Endodermal cell (in vitro differentiated cells): Measurements from ENCODE around the gene RBM12. TPM values are rescaled to one million over a fixed set of nuclear protein-coding genes. Genes with fewer than 3 reads are reported as not detected.

Experiments used
- DNase-seq: peaks from one replicate; pipeline ENCODE4 v3.0.0-alpha.2; 2017
- H3K27ac ChIP-seq: 2 replicates; pipeline ENCODE4 v1.5.1; 2013; ENCODE audit warnings: mild to moderate bottlenecking, low read depth, low read length, moderate library complexity
- H3K27me3 ChIP-seq: 2 replicates; pipeline ENCODE4 v1.6.1; 2013; ENCODE audit warnings: mild to moderate bottlenecking, low read length, moderate library complexity; ENCODE audit not compliant: insufficient read depth, control insufficient read depth, poor library complexity, severe bottlenecking
- H3K36me3 ChIP-seq: 2 replicates; pipeline ENCODE4 v1.7.0; 2013; ENCODE audit warnings: mild to moderate bottlenecking, low read length, moderate library complexity; ENCODE audit not compliant: control insufficient read depth, insufficient read depth
- H3K4me1 ChIP-seq: one replicate; pipeline ENCODE4 v1.7.0; 2013; ENCODE audit warnings: low read length; ENCODE audit not compliant: control insufficient read depth, insufficient read depth
- H3K4me3 ChIP-seq: 2 replicates; pipeline ENCODE4 v1.5.1; 2013; ENCODE audit warnings: mild to moderate bottlenecking, low read length, moderate library complexity
- H3K9ac ChIP-seq: 2 replicates; pipeline ENCODE4 v1.6.1; 2013; ENCODE audit warnings: mild to moderate bottlenecking, low read length, moderate library complexity; ENCODE audit not compliant: poor library complexity, severe bottlenecking; ENCODE audit errors: extremely low read depth
- H3K9me3 ChIP-seq: 2 replicates; pipeline ENCODE4 v1.6.1; 2013; ENCODE audit warnings: mild to moderate bottlenecking, low read length, moderate library complexity; ENCODE audit not compliant: control insufficient read depth
- H3K27ac Mint-ChIP-seq: 2 replicates; pipeline ENCODE4 v1.8.0; 2020; ENCODE audit warnings: mixed read lengths
- H3K27me3 Mint-ChIP-seq: 2 replicates; pipeline ENCODE4 v1.8.0; 2021; ENCODE audit warnings: mild to moderate bottlenecking, mixed read lengths; ENCODE audit not compliant: insufficient read depth
- H3K36me3 Mint-ChIP-seq: 2 replicates; pipeline ENCODE4 v1.8.0; 2020; ENCODE audit warnings: low read depth, mixed read lengths
- H3K4me1 Mint-ChIP-seq: 2 replicates; pipeline ENCODE4 v1.8.0; 2020; ENCODE audit warnings: mixed read lengths
- H3K4me3 Mint-ChIP-seq: 2 replicates; pipeline ENCODE4 v1.8.0; 2020; ENCODE audit warnings: mild to moderate bottlenecking, moderate library complexity, mixed read lengths
- H3K9me3 Mint-ChIP-seq: 2 replicates; pipeline ENCODE4 v1.8.0; 2020; ENCODE audit warnings: mild to moderate bottlenecking, mixed read lengths
- CTCF ChIP-seq: fragments of 200-600 bp; sonication (generic); conservative IDR thresholded peaks from 2 replicates; pipeline ENCODE4 v1.5.0; 2021; ENCODE audit warnings: antibody characterized with exemption, mild to moderate bottlenecking
- whole genome bisulfite sequencing, 2 experiments: methylation state at CpG; one replicate each; pipeline versions ENCODE4 v1.1.5 to v1.1.7; 2013; ENCODE audit warnings: missing lambda C conversion rate in 2 of 2, mixed read lengths in 1 of 2; ENCODE audit not compliant: insufficient coverage in 1 of 2, insufficient read length in 1 of 2; 5-methylcytosine and 5-hydroxymethylcytosine counted together
- total RNA-seq, 2 donors: library from RNA; stranded (reverse); fragmentation: NEBNext Ultra II Directional in 1 of 2; extraction: Animal tissue kit (Norgen Biotek cat#: 25700) in 1 of 2; gene quantifications; 2 replicates in 1 of 2; 3 replicates in 1 of 2; pipeline ENCODE4 v1.2.1, GENCODE V29; 2021

Gene RBM12
- total RNA-seq, 2 donors from 2014 or later: 106 to 158 TPM

- Histone ChIP-seq H3K4me3 (no peak overlapping the region), H3K36me3 (no peaks in the 10 kb centered on the region), H3K4me1 (no peaks in the 10 kb centered on the region), H3K27me3 (peaks cover 48% of the 10 kb centered on the region), H3K9me3 (no peaks in the 10 kb centered on the region), H3K9ac (no peak overlapping the region), H3K27ac (no peak overlapping the region)
- no peak overlapping the region for H3K4me3 Mint-ChIP-seq
- no peak overlapping the region for H3K27ac Mint-ChIP-seq
- peaks cover 6% of the 10 kb centered on the region for H3K4me1 Mint-ChIP-seq
- no peaks in the 10 kb centered on the region for H3K36me3 Mint-ChIP-seq
- H3K9me3 Mint-ChIP-seq: no peaks in the 10 kb centered on the region
- peak; percentile 80 for TF ChIP-seq CTCF
- 50 to 67% methylated on average over 1 to 4 of the region's 4 CpGs for WGBS, 2 experiments
- peak; percentile 91 for DNase-seq
- peaks cover 60% of the 10 kb centered on the region for H3K27me3 Mint-ChIP-seq
These were observed 60.3 kb downstream of the RBM12 start for GRCh38 chr20:35604449-35604747.

DNA sequence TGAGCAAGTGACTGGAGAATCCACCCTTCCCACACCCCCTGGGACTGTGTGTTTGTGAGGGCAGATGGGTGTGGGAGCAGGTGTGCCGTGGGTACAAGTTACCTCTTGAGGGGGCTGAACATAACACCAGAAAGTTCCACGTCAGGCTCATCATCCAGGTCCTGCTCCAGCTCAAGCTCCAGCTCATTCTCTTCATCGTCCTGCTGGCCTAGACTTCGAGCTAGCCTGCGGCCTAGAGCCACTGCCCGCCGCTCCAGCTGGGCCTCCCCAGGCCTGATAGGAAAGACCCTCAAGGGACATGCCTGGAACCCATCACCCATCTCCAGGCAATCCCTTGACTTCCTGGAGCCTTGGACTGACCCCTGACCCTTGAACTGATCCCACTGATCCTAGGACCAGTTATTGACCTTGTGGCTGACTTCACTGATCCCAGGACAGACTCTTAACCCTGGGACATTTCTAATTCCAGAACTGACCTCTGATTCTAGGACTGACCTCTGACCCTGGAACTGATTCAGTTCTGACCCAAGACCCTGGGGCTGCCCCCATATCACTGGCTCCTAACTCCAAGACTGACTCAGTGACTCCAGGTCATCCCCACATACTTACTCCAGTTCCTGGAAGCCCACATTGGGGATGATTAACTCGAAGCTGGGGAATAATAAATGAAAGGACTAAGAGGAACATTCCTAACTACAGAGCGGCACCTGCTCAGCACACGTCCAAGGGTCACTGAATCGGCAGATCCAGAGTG lies 60.8 kb downstream of the RBM12 start:
- H3K4me3 Mint-ChIP-seq: no peak overlapping the region
- H3K27ac Mint-ChIP-seq: no peak overlapping the region
- H3K4me3 ChIP-seq: no peak overlapping the region
- H3K36me3 ChIP-seq: no peaks in the 10 kb centered on the region
- no peaks in the 10 kb centered on the region for H3K9me3 Mint-ChIP-seq
- DNase-seq: no peak
- no peaks in the 10 kb centered on the region for H3K9me3 ChIP-seq
- H3K4me1 ChIP-seq: no peaks in the 10 kb centered on the region
- peaks cover 65% of the 10 kb centered on the region for H3K27me3 Mint-ChIP-seq
- no peak overlapping the region for H3K27ac ChIP-seq
- 93 to 94% methylated on average over 7 to 11 of the region's 11 CpGs for WGBS, 2 experiments
- no peak overlapping the region for H3K9ac ChIP-seq
- peaks cover 48% of the 10 kb centered on the region for H3K27me3 ChIP-seq
- no peak for TF ChIP-seq CTCF
- no peaks in the 10 kb centered on the region for H3K36me3 Mint-ChIP-seq
- H3K4me1 Mint-ChIP-seq: peaks cover 6% of the 10 kb centered on the region

DNA sequence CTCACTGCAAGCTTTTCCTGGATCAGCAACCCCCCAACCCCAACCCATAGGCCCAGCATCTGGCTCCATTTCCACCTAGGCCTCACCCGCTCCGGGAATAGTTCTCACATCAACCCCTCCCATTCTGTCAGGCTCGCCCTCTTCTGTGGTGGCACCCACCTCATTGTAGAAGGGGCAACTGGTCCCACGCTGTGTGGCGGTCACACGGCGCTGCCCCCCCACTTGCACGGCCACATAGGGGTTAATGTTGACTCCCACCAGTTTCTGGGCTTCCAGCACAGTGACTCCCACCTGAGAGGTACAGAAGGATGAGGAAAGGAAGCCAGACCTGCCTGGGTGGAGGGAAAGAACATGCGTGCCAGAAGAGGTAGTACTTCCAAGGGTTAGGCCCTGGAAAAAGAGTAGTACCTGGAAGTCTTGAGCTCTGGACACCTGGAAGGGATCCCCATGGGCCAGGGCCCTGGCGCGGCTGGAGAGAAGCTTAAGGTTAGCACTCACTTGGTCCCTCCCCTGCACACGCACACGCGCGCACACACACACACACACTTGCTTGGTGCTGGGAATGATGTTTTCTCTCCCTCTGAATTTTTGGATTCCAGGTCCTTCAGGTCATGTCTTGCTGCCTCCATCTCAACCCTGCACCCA lies 61.7 kb downstream of the RBM12 start:
- WGBS, 2 experiments: 94 to 96% methylated on average over 9 to 15 of the region's 15 CpGs
- Histone ChIP-seq H3K27me3 (peaks cover 57% of the 10 kb centered on the region), H3K36me3 (no peaks in the 10 kb centered on the region), H3K4me1 (no peaks in the 10 kb centered on the region), H3K4me3 (no peak overlapping the region), H3K27ac (no peak overlapping the region), H3K9ac (no peak overlapping the region), H3K9me3 (no peaks in the 10 kb centered on the region)
- peaks cover 72% of the 10 kb centered on the region for H3K27me3 Mint-ChIP-seq
- H3K4me1 Mint-ChIP-seq: peaks cover 6% of the 10 kb centered on the region
- H3K9me3 Mint-ChIP-seq: no peaks in the 10 kb centered on the region
- no peak for TF ChIP-seq CTCF
- no peak overlapping the region for H3K4me3 Mint-ChIP-seq
- no peak overlapping the region for H3K27ac Mint-ChIP-seq
- no peak for DNase-seq
- H3K36me3 Mint-ChIP-seq: no peaks in the 10 kb centered on the region
